IMR-90 (cell line): ENCODE measurements around the gene GNL3. TPM values are rescaled to one million over a fixed set of nuclear protein-coding genes. Genes with fewer than 3 reads are reported as not detected.
"Not testable (repeated sequence)": the region's sequence is repeated elsewhere in the genome, so short reads cannot be mapped to it uniquely, and the experiment has no call there.

Experiments
- ATAC-seq: fragments of 200-7000 bp; cut with Tn5 transposase; 2 replicates; pipeline ENCODE4 v1.9.1; 2020; ENCODE audit warnings: low read depth, mild to moderate bottlenecking, moderate library complexity
- BruUV-seq: library from RNA; stranded (reverse); fragments of 400-500 nt; replicated peaks from 2 replicates; lab custom pipeline; 2021; lab: Mats Ljungman, UMichigan
- CTCF ChIA-PET: fragments of 300-600 bp; formaldehyde crosslinking; extraction: SDS; loops from one replicate; lab custom pipeline; 2021; ENCODE audit warnings: antibody characterized with exemption; lab: Yijun Ruan, JAX
- POLR2A ChIA-PET: fragments of 300-600 bp; sonication (Branson Sonifier 250); formaldehyde crosslinking; loops from one replicate; lab custom pipeline; 2022; ENCODE audit warnings: antibody characterized with exemption; ENCODE audit not compliant: unreplicated experiment; lab: Charles Lee
- DNase-seq: peaks from one replicate; pipeline ENCODE4 v3.0.0; 2013
- H2AFZ ChIP-seq: replicated peaks from 2 replicates; pipeline ENCODE3; 2013; ENCODE audit warnings: low read length, mild to moderate bottlenecking; ENCODE audit not compliant: poor library complexity
- H2AK5ac ChIP-seq: 2 replicates; pipeline ENCODE4 v1.6.1; 2013; ENCODE audit warnings: low read depth, low read length, inconsistent platforms
- H2AK9ac ChIP-seq: replicated peaks from 2 replicates; pipeline ENCODE3; 2013; ENCODE audit warnings: mild to moderate bottlenecking, low read depth, low read length, moderate library complexity; ENCODE audit not compliant: poor library complexity
- H2BK120ac ChIP-seq: 2 replicates; pipeline ENCODE4 v1.6.1; 2013; ENCODE audit warnings: low read depth, low read length, inconsistent platforms
- H2BK15ac ChIP-seq: 3 replicates; pipeline ENCODE4 v1.6.1; 2013; ENCODE audit warnings: low read depth, low read length, inconsistent platforms
- H2BK20ac ChIP-seq: 2 replicates; pipeline ENCODE4 v1.6.1; 2013; ENCODE audit warnings: low read depth, mild to moderate bottlenecking, inconsistent platforms, low read length, moderate library complexity
- H2BK5ac ChIP-seq: 2 replicates; pipeline ENCODE4 v1.6.1; 2013; ENCODE audit warnings: mild to moderate bottlenecking, low read depth, low read length, inconsistent platforms; ENCODE audit not compliant: poor library complexity, severe bottlenecking
- H3K14ac ChIP-seq: replicated peaks from 2 replicates; pipeline ENCODE4 v1.6.1; 2013; ENCODE audit warnings: low read depth, low read length, inconsistent platforms
- H3K18ac ChIP-seq: 2 replicates; pipeline ENCODE4 v1.6.1; 2013; ENCODE audit warnings: low read depth, low read length, control low read depth
- H3K23ac ChIP-seq: 2 replicates; pipeline ENCODE4 v1.6.1; 2013; ENCODE audit warnings: low read depth, low read length, inconsistent platforms
- H3K27ac ChIP-seq: 2 replicates; pipeline ENCODE4 v1.5.1; 2013; ENCODE audit warnings: mild to moderate bottlenecking, control low read depth, low read length; ENCODE audit not compliant: insufficient read depth
- H3K27me3 ChIP-seq: 2 replicates; pipeline ENCODE4 v1.6.1; 2013; ENCODE audit warnings: low read length; ENCODE audit not compliant: control insufficient read depth, insufficient read depth
- H3K36me3 ChIP-seq: 2 replicates; pipeline ENCODE4 v1.6.1; 2013; ENCODE audit warnings: low read length, mixed read lengths; ENCODE audit not compliant: control insufficient read depth, insufficient read depth
- H3K4ac ChIP-seq: 2 replicates; pipeline ENCODE4 v1.6.1; 2013; ENCODE audit warnings: low read depth, low read length, inconsistent platforms
- H3K4me1 ChIP-seq: 2 replicates; pipeline ENCODE4 v1.6.1; 2013; ENCODE audit warnings: low read length, mixed read lengths; ENCODE audit not compliant: control insufficient read depth, insufficient read depth
- H3K4me2 ChIP-seq: 2 replicates; pipeline ENCODE4 v1.6.1; 2013; ENCODE audit warnings: low read depth, mild to moderate bottlenecking, control low read depth, low read length, moderate library complexity
- H3K4me3 ChIP-seq: 2 replicates; pipeline ENCODE4 v1.5.1; 2013; ENCODE audit warnings: low read depth, mild to moderate bottlenecking, control low read depth, low read length, moderate library complexity; ENCODE audit not compliant: insufficient read depth
- H3K56ac ChIP-seq: 2 replicates; pipeline ENCODE4 v1.6.1; 2013; ENCODE audit warnings: low read length, inconsistent platforms; ENCODE audit not compliant: insufficient read depth; ENCODE audit errors: extremely low read depth
- H3K79me1 ChIP-seq, 2 experiments: 2 replicates each; pipeline ENCODE4 v1.6.1; 2013; ENCODE audit warnings: low read length in 2 of 2, inconsistent platforms in 1 of 2, low read depth in 1 of 2
- H3K9ac ChIP-seq: 2 replicates; pipeline ENCODE4 v1.6.1; 2013; ENCODE audit warnings: low read depth, low read length, control low read depth
- H3K9me1 ChIP-seq: 2 replicates; pipeline ENCODE4 v1.6.1; 2013; ENCODE audit warnings: low read length, inconsistent platforms; ENCODE audit not compliant: insufficient read depth
- H3K9me3 ChIP-seq: 2 replicates; pipeline ENCODE4 v1.6.1; 2013; ENCODE audit warnings: low read length; ENCODE audit not compliant: control insufficient read depth, insufficient read depth
- H4K20me1 ChIP-seq: 2 replicates; pipeline ENCODE4 v1.6.1; 2013; ENCODE audit warnings: low read length, inconsistent platforms; ENCODE audit not compliant: insufficient read depth
- H4K5ac ChIP-seq: 2 replicates; pipeline ENCODE4 v1.6.1; 2013; ENCODE audit warnings: mild to moderate bottlenecking, low read depth, low read length, control low read depth
- H4K8ac ChIP-seq, 2 experiments: 2 replicates each; pipeline ENCODE4 v1.6.1; 2013; ENCODE audit warnings: low read depth in 2 of 2, low read length in 2 of 2, control low read depth in 1 of 2, inconsistent platforms in 1 of 2
- H4K91ac ChIP-seq: 2 replicates; pipeline ENCODE4 v1.6.1; 2013; ENCODE audit warnings: low read depth, low read length, inconsistent platforms; ENCODE audit not compliant: insufficient read depth
- CEBPB ChIP-seq: IDR thresholded peaks from 2 replicates; pipeline ENCODE4 v1.6.1; 2012; ENCODE audit warnings: low read depth, low read length, improper control_type of control experiment
- RAD21 ChIP-seq: IDR thresholded peaks from 2 replicates; pipeline ENCODE4 v1.6.1; 2012; ENCODE audit warnings: low read length, improper control_type of control experiment
- WGBS, 2 experiments: methylation state at CpG; one replicate each; pipeline versions ENCODE4 v1.1.5 to v1.1.7; 2013; ENCODE audit warnings: missing lambda C conversion rate in 2 of 2; ENCODE audit not compliant: insufficient read length in 1 of 2; ENCODE audit errors: extremely low coverage in 2 of 2; 5-methylcytosine and 5-hydroxymethylcytosine counted together
- dilution Hi-C: fragments of 300-500 bp; cut with HindIII; formaldehyde crosslinking; loops from one replicate; pipeline ENCODE4 v1.14.3; 2018; ENCODE audit warnings: low sequenced_read_pairs; ENCODE audit not compliant: unreplicated experiment
- in situ Hi-C: fragments of 300-500 bp; cut with MboI; formaldehyde crosslinking; loops from 3 replicates; pipeline ENCODE4 v1.14.3; 2019; ENCODE audit warnings: low sequenced_read_pairs, inconsistent platforms, mixed read lengths
- intact Hi-C: fragments of 100-400 bp; cut with micrococcal nuclease; formaldehyde crosslinking; loops from 2 replicates; pipeline ENCODE4 v1.10.0; 2022
- polyA plus RNA-seq, 3 experiments: library from polyadenylated mRNA; depleted of rRNA; stranded (reverse); fragments of >200 nt; gene quantifications; 2 replicates each; pipeline ENCODE4 v1.2.3, GENCODE V29; 2012; ENCODE audit warnings: low replicate concordance in 1 of 3
- total RNA-seq: library from RNA; depleted of rRNA; stranded (reverse); fragments of >200 nt; gene quantifications from 2 replicates; pipeline ENCODE4 v1.2.3, GENCODE V29; 2012

GNL3 gene
- total and polyA plus RNA-seq, 2 of the 4 experiments (the other 2 are of a cell fraction), result 66.0 to 90.4 TPM

DNA sequence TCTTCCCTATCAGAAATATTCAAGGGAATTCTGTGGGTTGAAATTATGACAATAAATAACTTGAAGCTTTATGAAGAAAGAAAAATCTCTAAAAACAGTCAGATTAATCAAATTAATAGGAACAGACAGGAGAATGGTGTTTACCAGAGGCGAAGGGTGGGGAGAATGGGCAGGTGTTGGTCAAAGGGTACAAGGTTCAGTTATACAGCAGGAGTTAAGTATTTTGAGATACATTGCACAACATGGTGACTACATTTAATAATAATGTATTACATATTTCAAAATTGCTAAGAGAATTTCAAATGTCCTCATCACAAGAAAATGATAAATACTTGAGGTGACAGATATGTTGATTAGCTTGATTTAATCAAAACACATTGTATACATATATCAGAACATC is 38.7 kb downstream of the GNL3 start:
- Histone ChIP-seq H3K23ac (no peak overlapping the region), H3K14ac (no peak overlapping the region), H3K9me3 (no peaks in the 10 kb centered on the region), H3K36me3 (no peaks in the 10 kb centered on the region), H3K4ac (no peak overlapping the region), H4K91ac (no peak overlapping the region), H3K56ac (no peak overlapping the region), H3K27ac (no peak overlapping the region), H2BK15ac (no peak overlapping the region), H2AK9ac (no peak overlapping the region), H3K9ac (no peak overlapping the region), H2AK5ac (no peak overlapping the region), H3K27me3 (no peaks in the 10 kb centered on the region), H3K9me1 (no peaks in the 10 kb centered on the region), H4K8ac (no peak overlapping the region), H3K4me1 (no peaks in the 10 kb centered on the region), H4K20me1 (no peaks in the 10 kb centered on the region), H2AFZ (no peak overlapping the region), H2BK20ac (no peak overlapping the region), H2BK5ac (no peak overlapping the region), H3K4me3 (no peak overlapping the region), H3K79me1 (no peaks in the 10 kb centered on the region), H2BK120ac (no peak overlapping the region), H3K18ac (no peak overlapping the region), H3K4me2 (no peak overlapping the region), H4K5ac (no peak overlapping the region)
- POLR2A ChIA-PET, result no interaction called here
- ATAC-seq, result no peak
- no CpG with 5 or more reads among the region's 1 CpG for WGBS, 2 experiments
- intact Hi-C loops, result no loop called here
- DNase-seq, result no peak
- peak; percentile 41; the same call in 1 of the 2 replicates for TF ChIP-seq CEBPB
- TF ChIP-seq RAD21, result no peak
- dilution Hi-C loops, result no loop called here
- CTCF ChIA-PET, result no interaction called here
- in situ Hi-C loops, result no loop called here
- BruUV-seq, result no TSS peak

- POLR2A ChIA-PET, H4K91ac ChIP-seq, intact Hi-C loops, H2BK120ac ChIP-seq, H3K4ac ChIP-seq, in situ Hi-C loops, H2BK20ac ChIP-seq, H3K9me1 ChIP-seq, H3K9me3 ChIP-seq, H3K79me1 ChIP-seq, H3K27ac ChIP-seq, H3K4me2 ChIP-seq, H4K5ac ChIP-seq, H4K8ac ChIP-seq, H2AK9ac ChIP-seq, H2AK5ac ChIP-seq, ATAC-seq, H3K56ac ChIP-seq, DNase-seq, CTCF ChIA-PET, H2BK5ac ChIP-seq, H3K27me3 ChIP-seq, dilution Hi-C loops, H3K14ac ChIP-seq, BruUV-seq, H3K23ac ChIP-seq, H2BK15ac ChIP-seq, H2AFZ ChIP-seq, H3K9ac ChIP-seq, H4K20me1 ChIP-seq, H3K18ac ChIP-seq, H3K4me1 ChIP-seq, H3K4me3 ChIP-seq: not testable (repeated sequence)
- H3K36me3 ChIP-seq, result peaks cover 18% of the 10 kb centered on the region
- no CpG with 5 or more reads among the region's 3 CpGs for WGBS, 2 experiments
These were observed 42.9 kb downstream of the GNL3 start for GRCh38 chr3:52728753-52729152.
